GM12878 (cell line): ENCODE data around the gene AMDHD2. TPM values are rescaled to one million over a fixed set of nuclear protein-coding genes. Genes with fewer than 3 reads are reported as not detected.

Experiments
- ATAC-seq: fragments of 200-7000 bp; cut with Tn5 transposase; 3 replicates; pipeline ENCODE4 v1.9.1; 2020; ENCODE audit warnings: mild to moderate bottlenecking, moderate library complexity
- BruUV-seq: library from RNA; stranded (reverse); fragments of 400-500 nt; replicated peaks from 2 replicates; lab custom pipeline; 2021; lab: Mats Ljungman, UMichigan
- CTCF ChIA-PET: fragments of 300-600 bp; sonication (Branson Sonifier 250); formaldehyde crosslinking; extraction: SDS; loops from one replicate; lab custom pipeline; 2021; ENCODE audit warnings: inconsistent platforms; lab: Yijun Ruan, JAX
- POLR2A ChIA-PET: fragments of 350-600 bp; formaldehyde crosslinking; extraction: SDS; loops from one replicate; lab custom pipeline; 2021; ENCODE audit warnings: inconsistent platforms; lab: Charles Lee
- RAD21 ChIA-PET: fragments of 300-600 bp; sonication (Branson Sonifier 250); formaldehyde crosslinking; loops from one replicate; lab custom pipeline; 2023; ENCODE audit warnings: antibody characterized with exemption; ENCODE audit not compliant: unreplicated experiment; lab: Charles Lee
- SMC1A ChIA-PET: fragments of 300-600 bp; sonication (Branson Sonifier 250); formaldehyde crosslinking; loops from one replicate; lab custom pipeline; 2023; ENCODE audit not compliant: unreplicated experiment, uncharacterized antibody; lab: Charles Lee
- DNase-seq: peaks from one replicate; pipeline ENCODE4 v3.0.0-alpha.2; 2011; ENCODE audit warnings: low read depth, low spot score
- FAIRE-seq: peaks from 3 replicates; lab custom pipeline; 2011; peaks lifted over from hg19 to GRCh38; lab: Jason Lieb, UNC
- H2AFZ ChIP-seq: 2 replicates; pipeline ENCODE4 v1.6.0; 2011; ENCODE audit warnings: low read depth, low read length, control low read depth; ENCODE audit not compliant: control insufficient read depth
- H3K27ac ChIP-seq: 2 replicates; pipeline ENCODE4 v1.5.1; 2011; ENCODE audit warnings: control low read depth; ENCODE audit not compliant: control insufficient read depth, insufficient read depth
- H3K27me3 ChIP-seq, 2 experiments: replicated peaks in 1 of 2; 2 replicates each; pipeline versions ENCODE4 v1.6.0 to v1.6.1; 2011; ENCODE audit warnings: low read length in 1 of 2; ENCODE audit not compliant: control insufficient read depth in 2 of 2, insufficient read depth in 2 of 2
- H3K36me3 ChIP-seq, 2 experiments: 2 replicates each; pipeline ENCODE4 v1.5.1; 2011; ENCODE audit warnings: low read length in 1 of 2; ENCODE audit not compliant: control insufficient read depth in 2 of 2, insufficient read depth in 2 of 2
- H3K4me1 ChIP-seq: 2 replicates; pipeline ENCODE4 v1.6.1; 2011; ENCODE audit warnings: mild to moderate bottlenecking, low read length, moderate library complexity, mixed read lengths; ENCODE audit not compliant: control insufficient read depth, insufficient read depth
- H3K4me2 ChIP-seq: 2 replicates; pipeline ENCODE4 v1.6.0; 2011; ENCODE audit warnings: control low read depth; ENCODE audit not compliant: control insufficient read depth, insufficient read depth
- H3K4me3 ChIP-seq: fragments of 200-600 bp; sonication (generic); 2 replicates; pipeline ENCODE4 v1.5.1; 2016
- H3K79me2 ChIP-seq: 2 replicates; pipeline ENCODE4 v1.6.0; 2011; ENCODE audit warnings: low read length; ENCODE audit not compliant: control insufficient read depth, insufficient read depth
- H3K9ac ChIP-seq: 2 replicates; pipeline ENCODE4 v1.8.0; 2011; ENCODE audit warnings: low read length, control low read depth, mixed read lengths; ENCODE audit not compliant: control insufficient read depth, insufficient read depth
- H3K9me3 ChIP-seq: replicated peaks from 3 replicates; pipeline ENCODE4 v1.5.1; 2011; ENCODE audit warnings: mild to moderate bottlenecking, low read length; ENCODE audit not compliant: control insufficient read depth, insufficient read depth
- H4K20me1 ChIP-seq: 2 replicates; pipeline ENCODE4 v1.6.0; 2011; ENCODE audit not compliant: control insufficient read depth, insufficient read depth
- BACH1 ChIP-seq: fragments of 450-650 bp; IDR thresholded peaks from 2 replicates; pipeline ENCODE4 v1.6.1; 2017; ENCODE audit warnings: mild to moderate bottlenecking, borderline replicate concordance
- BCL11A ChIP-seq: IDR thresholded peaks from 2 replicates; pipeline ENCODE4 v1.6.1; 2011; ENCODE audit warnings: low read depth, low read length
- CBX3 ChIP-seq: fragments of 200-600 bp; sonication (generic); IDR thresholded peaks from 2 replicates; pipeline ENCODE4 v1.6.1; 2016; ENCODE audit warnings: low read depth, borderline replicate concordance
- CHD4 ChIP-seq: fragments of 200-600 bp; sonication (generic); IDR thresholded peaks from 2 replicates; pipeline ENCODE4 v1.6.1; 2016; ENCODE audit warnings: mild to moderate bottlenecking
- HDAC6 ChIP-seq: fragments of 200-600 bp; sonication (generic); IDR thresholded peaks from one replicate; pipeline ENCODE4 v1.8.0; 2017; ENCODE audit warnings: antibody characterized with exemption; ENCODE audit not compliant: unreplicated experiment
- IKZF1 ChIP-seq: fragments of 450-650 bp; conservative IDR thresholded peaks from 2 replicates; pipeline ENCODE4 v1.6.1; 2017; ENCODE audit warnings: antibody characterized with exemption, mild to moderate bottlenecking
- NFYA ChIP-seq: IDR thresholded peaks from 2 replicates; pipeline ENCODE4 v1.6.1; 2011; ENCODE audit warnings: low read depth, mild to moderate bottlenecking, low read length, improper control_type of control experiment, borderline replicate concordance
- NFYB ChIP-seq: IDR thresholded peaks from 2 replicates; pipeline ENCODE4 v1.6.1; 2011; ENCODE audit warnings: low read depth, mild to moderate bottlenecking, low read length, improper control_type of control experiment, moderate library complexity; ENCODE audit not compliant: insufficient read depth
- RBBP5 ChIP-seq: fragments of 200-600 bp; sonication (generic); conservative IDR thresholded peaks from 2 replicates; pipeline ENCODE4 v1.6.1; 2016
- SMAD1 ChIP-seq: fragments of 450-650 bp; IDR thresholded peaks from 2 replicates; pipeline ENCODE4 v1.6.1; 2018; ENCODE audit warnings: mild to moderate bottlenecking, low read depth; ENCODE audit not compliant: partially characterized antibody
- SREBF1 ChIP-seq: IDR thresholded peaks from 2 replicates; pipeline ENCODE4 v1.6.1; 2012; ENCODE audit warnings: mild to moderate bottlenecking, low read length
- SUPT20H ChIP-seq: IDR thresholded peaks from 2 replicates; pipeline ENCODE4 v1.6.1; 2011; ENCODE audit warnings: low read depth, mild to moderate bottlenecking, low read length, moderate library complexity, borderline replicate concordance; ENCODE audit not compliant: control insufficient read depth
- TAF1 ChIP-seq: IDR thresholded peaks from 2 replicates; pipeline ENCODE4 v1.6.1; 2011; ENCODE audit warnings: mild to moderate bottlenecking, low read depth, low read length, borderline replicate concordance
- ZNF24 ChIP-seq: fragments of 450-650 bp; IDR thresholded peaks from 2 replicates; pipeline ENCODE4 v1.6.1; 2017; ENCODE audit warnings: antibody characterized with exemption, mild to moderate bottlenecking
- WGBS: methylation state at CpG from one replicate; pipeline ENCODE4 v1.1.6; 2016; ENCODE audit warnings: low lambda C conversion rate; ENCODE audit not compliant: insufficient replicate concordance, insufficient coverage; ENCODE audit errors: missing lambda C conversion rate; 5-methylcytosine and 5-hydroxymethylcytosine counted together
- in situ Hi-C: fragments of 300-500 bp; cut with MboI; formaldehyde crosslinking; loops from 9 replicates; pipeline ENCODE4 v1.14.3; 2018; ENCODE audit warnings: mixed read lengths
- intact Hi-C: fragments of 100-400 bp; cut with micrococcal nuclease; formaldehyde crosslinking; loops from one replicate; pipeline ENCODE4 v1.14.2; 2022; ENCODE audit not compliant: unreplicated experiment
- polyA plus RNA-seq, 11 experiments: library from polyadenylated mRNA; depleted of rRNA in 4 of 11; unstranded in 6 of 11; stranded (reverse) in 5 of 11; fragments of >200 nt; fragmentation: Nextera tagmentation in 4 of 11; fragmentation: Illumina TruSeq in 1 of 11; extraction: Ambion mirVana in 4 of 11; extraction: Trizol in 1 of 11; gene quantifications; 1 replicate in 1 of 11; 2 replicates in 10 of 11; pipeline versions ENCODE4 v1.2.1 to v1.2.3, GENCODE V29; 2011 to 2016; ENCODE audit warnings: inconsistent platforms in 2 of 11, missing spikeins in 2 of 11, low read depth in 1 of 11
- total RNA-seq, 4 experiments: library from RNA; depleted of rRNA in 3 of 4; stranded (reverse); fragments of >200 nt in 3 of 4; fragmentation: Illumina TruSeq in 1 of 4; extraction: Trizol in 1 of 4; gene quantifications; 2 replicates each; pipeline versions ENCODE4 v1.2.1 to v1.2.3, GENCODE V29; 2013 to 2021
- TF ChIP-seq, protein P1 (sequence below), 3 experiments: IDR thresholded peaks in 2 of 3; conservative IDR thresholded peaks in 1 of 3; 2 replicates each; pipeline ENCODE4 v1.5.1; 2011; ENCODE audit warnings: low read depth in 3 of 3, low read length in 3 of 3, mild to moderate bottlenecking in 3 of 3, control low read depth in 2 of 3, moderate library complexity in 2 of 3, inconsistent platforms in 1 of 3, mixed read lengths in 1 of 3; ENCODE audit not compliant: control insufficient read depth in 2 of 3, insufficient read depth in 1 of 3; ENCODE audit errors: extremely low read depth in 1 of 3

The AMDHD2 gene
- total and polyA plus RNA-seq, 10 of the 15 experiments (the other 5 are each of a cell fraction or from before 2014, with no cell fraction given), result 0.60 to 41.8 (median 24.3) TPM; not detected in 1

DNA sequence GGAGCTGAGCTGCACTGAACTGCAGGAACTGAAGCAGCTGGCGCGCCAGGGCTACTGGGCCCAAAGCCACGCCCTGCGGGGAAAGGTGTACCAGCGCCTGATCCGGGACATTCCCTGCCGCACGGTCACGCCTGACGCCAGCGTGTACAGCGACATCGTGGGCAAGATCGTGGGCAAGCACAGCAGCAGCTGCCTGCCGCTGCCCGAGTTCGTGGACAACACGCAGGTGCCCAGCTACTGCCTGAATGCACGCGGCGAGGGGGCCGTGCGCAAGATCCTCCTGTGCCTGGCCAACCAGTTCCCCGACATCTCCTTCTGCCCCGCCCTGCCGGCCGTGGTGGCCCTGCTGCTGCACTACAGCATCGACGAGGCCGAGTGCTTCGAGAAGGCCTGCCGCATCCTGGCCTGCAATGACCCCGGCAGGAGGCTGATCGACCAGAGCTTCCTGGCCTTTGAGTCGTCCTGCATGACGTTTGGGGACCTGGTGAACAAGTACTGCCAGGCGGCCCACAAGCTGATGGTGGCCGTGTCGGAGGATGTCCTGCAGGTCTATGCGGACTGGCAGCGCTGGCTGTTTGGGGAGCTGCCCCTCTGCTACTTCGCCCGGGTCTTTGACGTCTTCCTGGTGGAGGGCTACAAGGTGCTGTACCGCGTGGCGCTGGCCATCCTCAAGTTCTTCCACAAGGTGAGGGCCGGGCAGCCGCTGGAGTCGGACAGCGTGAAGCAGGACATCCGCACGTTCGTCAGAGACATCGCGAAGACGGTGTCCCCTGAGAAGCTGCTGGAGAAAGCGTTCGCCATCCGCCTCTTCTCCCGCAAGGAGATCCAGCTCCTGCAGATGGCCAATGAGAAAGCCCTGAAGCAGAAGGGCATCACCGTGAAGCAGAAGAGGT, 23.7 kb upstream of the AMDHD2 start:
- ATAC-seq (no peak), FAIRE-seq (no peak), DNase-seq (no peak)
- POLR2A ChIA-PET, result interaction anchor here (1.3 kb wide), 1 partner anchor 9 kb away, joined by 5 read pairs; no protein-coding TSS in a partner anchor
- Histone ChIP-seq H3K9me3 (no peaks in the 10 kb centered on the region), H2AFZ (no peak overlapping the region), H3K4me3 (no peak overlapping the region), H3K36me3 (peaks cover 0 to 11% of the 10 kb centered on the region in 2 experiments; a peak in 2 of 4 replicates), H3K27me3 (no peaks in the 10 kb centered on the region), H3K4me1 (no peaks in the 10 kb centered on the region), H4K20me1 (no peaks in the 10 kb centered on the region), H3K27ac (no peak overlapping the region), H3K9ac (no peak overlapping the region), H3K4me2 (no peak overlapping the region), H3K79me2 (no peaks in the 10 kb centered on the region)
- 94% methylated on average over 53 of the region's 62 CpGs for WGBS
- no peak for TF ChIP-seq BACH1
- TF ChIP-seq CHD4, result no peak
- TF ChIP-seq ZNF24, result no peak
- SMC1A ChIA-PET, result no interaction called here
- CTCF ChIA-PET, result no interaction called here
- BruUV-seq, result no TSS peak
- RAD21 ChIA-PET, result no interaction called here
- in situ Hi-C loops, result loop anchor here (5.0 to 10.0 kb wide), 2 partner anchors 159 to 482 kb away; partner anchors contain the start of gene NPW
- intact Hi-C loops, result no loop called here

DNA sequence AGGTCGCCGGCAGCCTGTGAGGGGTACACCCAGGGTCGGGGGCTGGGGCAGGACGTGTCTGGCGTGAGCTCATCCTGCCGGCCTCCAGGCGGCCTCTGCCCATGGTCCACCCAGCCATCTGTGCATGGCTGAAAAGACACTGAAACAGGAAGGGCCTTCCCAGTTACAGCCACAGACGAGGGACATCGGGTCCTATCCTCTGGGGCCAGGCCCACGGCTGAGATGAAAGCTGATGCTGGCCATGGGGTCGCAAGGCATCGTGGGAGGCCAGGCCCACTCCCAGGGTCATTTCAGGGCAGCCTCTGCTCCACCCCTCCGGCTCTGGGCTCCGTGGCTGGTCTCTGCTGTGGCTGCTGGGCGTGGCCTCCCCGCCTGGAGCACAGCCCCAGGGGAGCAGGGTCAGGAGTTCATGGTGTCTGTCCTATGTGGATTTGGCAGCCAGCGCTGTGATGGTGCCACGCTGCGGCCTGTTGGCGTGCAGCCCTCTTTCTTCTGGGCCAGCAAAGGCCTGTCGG, 23.0 kb upstream of the AMDHD2 start:
- 77% methylated on average over 21 of the region's 21 CpGs for WGBS
- ChIA-PET RAD21 (no interaction called here), CTCF (no interaction called here), POLR2A (interaction anchor here (1.3 kb wide), 1 partner anchor 9 kb away, joined by 5 read pairs; no protein-coding TSS in a partner anchor), SMC1A (no interaction called here)
- in situ Hi-C loops, result loop anchor here (5.0 to 10.0 kb wide), 2 partner anchors 160 to 482 kb away; partner anchors contain the start of gene NPW
- Histone ChIP-seq H3K27ac (no peak overlapping the region), H3K9me3 (no peaks in the 10 kb centered on the region), H3K36me3 (peaks cover 0 to 11% of the 10 kb centered on the region in 2 experiments; a peak in 2 of 4 replicates), H2AFZ (no peak overlapping the region), H3K27me3 (no peaks in the 10 kb centered on the region), H3K9ac (no peak overlapping the region), H3K79me2 (no peaks in the 10 kb centered on the region), H4K20me1 (no peaks in the 10 kb centered on the region), H3K4me3 (no peak overlapping the region), H3K4me2 (no peak overlapping the region), H3K4me1 (no peaks in the 10 kb centered on the region)
- intact Hi-C loops, result no loop called here
- FAIRE-seq (no peak), DNase-seq (no peak), ATAC-seq (no peak)
- no TSS peak for BruUV-seq
- TF ChIP-seq CBX3 (no peak), SREBF1 (no peak), NFYB (no peak), IKZF1 (no peak), NFYA (no peak), BCL11A (no peak), SUPT20H (no peak), HDAC6 (no peak), SMAD1 (no peak), RBBP5 (no peak), TAF1 (no peak)
- TF ChIP-seq, protein P1, sequence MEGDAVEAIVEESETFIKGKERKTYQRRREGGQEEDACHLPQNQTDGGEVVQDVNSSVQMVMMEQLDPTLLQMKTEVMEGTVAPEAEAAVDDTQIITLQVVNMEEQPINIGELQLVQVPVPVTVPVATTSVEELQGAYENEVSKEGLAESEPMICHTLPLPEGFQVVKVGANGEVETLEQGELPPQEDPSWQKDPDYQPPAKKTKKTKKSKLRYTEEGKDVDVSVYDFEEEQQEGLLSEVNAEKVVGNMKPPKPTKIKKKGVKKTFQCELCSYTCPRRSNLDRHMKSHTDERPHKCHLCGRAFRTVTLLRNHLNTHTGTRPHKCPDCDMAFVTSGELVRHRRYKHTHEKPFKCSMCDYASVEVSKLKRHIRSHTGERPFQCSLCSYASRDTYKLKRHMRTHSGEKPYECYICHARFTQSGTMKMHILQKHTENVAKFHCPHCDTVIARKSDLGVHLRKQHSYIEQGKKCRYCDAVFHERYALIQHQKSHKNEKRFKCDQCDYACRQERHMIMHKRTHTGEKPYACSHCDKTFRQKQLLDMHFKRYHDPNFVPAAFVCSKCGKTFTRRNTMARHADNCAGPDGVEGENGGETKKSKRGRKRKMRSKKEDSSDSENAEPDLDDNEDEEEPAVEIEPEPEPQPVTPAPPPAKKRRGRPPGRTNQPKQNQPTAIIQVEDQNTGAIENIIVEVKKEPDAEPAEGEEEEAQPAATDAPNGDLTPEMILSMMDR (IDR thresholded peaks at IDR 0.05 in 2 of 3, conservative IDR thresholded peaks at IDR 0.05 in 1 of 3; ENCODE audit: control insufficient read depth in 2 of 3, extremely low read depth in 1 of 3, insufficient read depth in 1 of 3, low read depth in 3 of 3, low read length in 3 of 3), result no peak
